HEK293 (cell line): ENCODE data around the gene AEBP2.

Experiments
- CTCF ChIA-PET: fragments of 350-600 bp; formaldehyde crosslinking; extraction: SDS; loops from one replicate; lab custom pipeline; 2021; ENCODE audit warnings: antibody characterized with exemption; lab: Yijun Ruan, JAX
- POLR2A ChIA-PET: fragments of 300-600 bp; formaldehyde crosslinking; extraction: SDS; loops from one replicate; lab custom pipeline; 2020; ENCODE audit warnings: antibody characterized with exemption, inconsistent platforms; lab: Yijun Ruan, JAX
- H3K27ac ChIP-seq: fragments of 200-500 bp; sonication (Bioruptor generic); 2 replicates; pipeline ENCODE4 v1.5.1; 2014; ENCODE audit warnings: low read depth, low read length, control low read depth, inconsistent platforms; ENCODE audit errors: extremely low read depth
- H3K36me3 ChIP-seq, 2 experiments: fragments of 200-500 bp in 1 of 2; sonication (Bioruptor generic) in 1 of 2; 1 replicate in 1 of 2; 2 replicates in 1 of 2; pipeline ENCODE4 v1.5.1; 2014 to 2017; ENCODE audit warnings: inconsistent platforms in 2 of 2, low read length in 2 of 2; ENCODE audit not compliant: control insufficient read depth in 2 of 2, insufficient read depth in 1 of 2
- H3K4me1 ChIP-seq: fragments of 200-500 bp; sonication (Bioruptor generic); 2 replicates; pipeline ENCODE4 v1.5.1; 2014; ENCODE audit warnings: mild to moderate bottlenecking, low read length, inconsistent platforms; ENCODE audit not compliant: control insufficient read depth, insufficient read depth
- H3K4me3 ChIP-seq: 2 replicates; pipeline ENCODE4 v1.5.1; 2011; ENCODE audit warnings: low read depth, mild to moderate bottlenecking, control low read depth, low read length, moderate library complexity
- H3K9me3 ChIP-seq: fragments of 200-500 bp; sonication (Bioruptor generic); 2 replicates; pipeline ENCODE4 v1.5.1; 2014; ENCODE audit warnings: low read depth, low read length, inconsistent platforms; ENCODE audit not compliant: control insufficient read depth, insufficient read depth
- ATF2 ChIP-seq: fragments of 450-650 bp; formaldehyde crosslinking; IDR thresholded peaks from 2 replicates; pipeline ENCODE4 v1.5.1; 2016; ENCODE audit warnings: missing biosample characterization, missing genetic modification characterization, low read depth
- EGR2 ChIP-seq: fragments of 450-650 bp; formaldehyde crosslinking; IDR thresholded peaks from 2 replicates; pipeline ENCODE4 v1.5.1; 2016; ENCODE audit warnings: low read depth, missing biosample characterization, missing genetic modification characterization
- MYNN ChIP-seq: fragments of 450-650 bp; formaldehyde crosslinking; IDR thresholded peaks from 2 replicates; pipeline ENCODE4 v1.5.1; 2016; ENCODE audit warnings: missing biosample characterization, missing genetic modification characterization, borderline replicate concordance
- PATZ1 ChIP-seq: fragments of 450-650 bp; formaldehyde crosslinking; IDR thresholded peaks from 2 replicates; pipeline ENCODE4 v1.5.1; 2016; ENCODE audit warnings: missing biosample characterization, missing genetic modification characterization
- SCRT2 ChIP-seq: fragments of 450-650 bp; formaldehyde crosslinking; IDR thresholded peaks from 2 replicates; pipeline ENCODE4 v1.5.1; 2016; ENCODE audit warnings: missing biosample characterization, missing genetic modification characterization
- ZBTB21 ChIP-seq: fragments of 450-650 bp; formaldehyde crosslinking; IDR thresholded peaks from 2 replicates; pipeline ENCODE4 v1.5.1; 2017; ENCODE audit warnings: missing biosample characterization, missing genetic modification characterization
- ZBTB7A ChIP-seq: fragments of 450-650 bp; formaldehyde crosslinking; IDR thresholded peaks from 2 replicates; pipeline ENCODE4 v1.5.1; 2016; ENCODE audit warnings: low read depth, missing biosample characterization, missing genetic modification characterization
- ZEB2 ChIP-seq: fragments of 450-650 bp; formaldehyde crosslinking; IDR thresholded peaks from 2 replicates; pipeline ENCODE4 v1.5.1; 2016; ENCODE audit warnings: missing biosample characterization, missing genetic modification characterization
- ZIC2 ChIP-seq: fragments of 450-650 bp; formaldehyde crosslinking; IDR thresholded peaks from 2 replicates; pipeline ENCODE4 v1.5.1; 2016; ENCODE audit warnings: missing biosample characterization, missing genetic modification characterization
- ZNF112 ChIP-seq: fragments of 450-650 bp; formaldehyde crosslinking; IDR thresholded peaks from 2 replicates; pipeline ENCODE4 v1.5.0; 2017; ENCODE audit warnings: missing biosample characterization, missing genetic modification characterization
- ZNF239 ChIP-seq: fragments of 450-650 bp; formaldehyde crosslinking; IDR thresholded peaks from 2 replicates; pipeline ENCODE4 v1.5.1; 2016; ENCODE audit warnings: missing biosample characterization, missing genetic modification characterization
- ZNF248 ChIP-seq: fragments of 450-650 bp; formaldehyde crosslinking; IDR thresholded peaks from 2 replicates; pipeline ENCODE4 v1.5.1; 2017; ENCODE audit warnings: missing biosample characterization, missing genetic modification characterization
- ZNF311 ChIP-seq: fragments of 450-650 bp; formaldehyde crosslinking; IDR thresholded peaks from 2 replicates; pipeline ENCODE4 v1.5.1; 2017; ENCODE audit warnings: missing biosample characterization, missing genetic modification characterization, borderline replicate concordance
- ZNF391 ChIP-seq: fragments of 450-650 bp; formaldehyde crosslinking; IDR thresholded peaks from 2 replicates; pipeline ENCODE4 v1.5.1; 2016; ENCODE audit warnings: low read depth, missing biosample characterization, missing genetic modification characterization, borderline replicate concordance
- ZNF654 ChIP-seq: fragments of 450-650 bp; formaldehyde crosslinking; IDR thresholded peaks from 2 replicates; pipeline ENCODE4 v1.5.1; 2016; ENCODE audit warnings: low read depth, missing biosample characterization, missing genetic modification characterization
- ZNF843 ChIP-seq: fragments of 450-650 bp; formaldehyde crosslinking; IDR thresholded peaks from 2 replicates; pipeline ENCODE4 v1.5.1; 2016; ENCODE audit warnings: missing biosample characterization, missing genetic modification characterization
- TF ChIP-seq, protein P1 (sequence below): fragments of 450-650 bp; formaldehyde crosslinking; conservative IDR thresholded peaks from 2 replicates; pipeline ENCODE4 v1.5.1; 2016; ENCODE audit warnings: low read depth, missing biosample characterization, missing genetic modification characterization
- TF ChIP-seq, protein P2 (sequence below): fragments of 450-650 bp; formaldehyde crosslinking; IDR thresholded peaks from 2 replicates; pipeline ENCODE4 v1.5.1; 2017; ENCODE audit warnings: missing biosample characterization, missing genetic modification characterization

Gene AEBP2

DNA sequence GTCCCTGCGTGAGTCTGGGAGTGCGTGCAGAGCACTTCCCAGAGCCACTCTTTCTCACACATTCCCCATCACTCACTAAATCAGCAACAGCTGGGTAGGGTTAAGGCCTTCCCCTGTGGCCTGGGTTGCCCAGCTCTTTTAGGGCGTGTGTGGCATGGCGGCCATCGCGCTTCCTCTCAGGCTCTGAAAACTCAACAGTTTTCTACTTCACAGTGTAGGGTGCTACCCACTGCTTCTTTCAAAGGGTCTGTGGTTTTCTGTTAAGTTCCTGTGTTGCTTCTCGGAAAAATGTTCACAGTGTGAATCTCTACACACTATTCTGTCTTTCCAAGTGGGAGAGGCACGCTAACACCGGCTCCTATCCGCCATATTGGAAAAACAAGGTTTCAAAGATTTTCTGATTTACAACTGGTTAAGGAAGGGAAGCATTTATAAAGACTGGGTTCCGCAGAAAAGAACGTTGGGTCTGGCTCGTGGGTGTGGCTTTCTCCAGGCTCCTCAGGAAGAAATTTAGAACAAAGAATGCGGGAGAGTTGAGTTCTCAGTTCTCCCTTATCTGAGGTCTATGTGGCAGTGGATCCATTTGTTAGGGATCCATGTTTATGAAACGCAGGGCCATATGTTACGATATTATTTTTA lies 34.9 kb upstream of the AEBP2 start (continued):
- TF ChIP-seq, protein P1, sequence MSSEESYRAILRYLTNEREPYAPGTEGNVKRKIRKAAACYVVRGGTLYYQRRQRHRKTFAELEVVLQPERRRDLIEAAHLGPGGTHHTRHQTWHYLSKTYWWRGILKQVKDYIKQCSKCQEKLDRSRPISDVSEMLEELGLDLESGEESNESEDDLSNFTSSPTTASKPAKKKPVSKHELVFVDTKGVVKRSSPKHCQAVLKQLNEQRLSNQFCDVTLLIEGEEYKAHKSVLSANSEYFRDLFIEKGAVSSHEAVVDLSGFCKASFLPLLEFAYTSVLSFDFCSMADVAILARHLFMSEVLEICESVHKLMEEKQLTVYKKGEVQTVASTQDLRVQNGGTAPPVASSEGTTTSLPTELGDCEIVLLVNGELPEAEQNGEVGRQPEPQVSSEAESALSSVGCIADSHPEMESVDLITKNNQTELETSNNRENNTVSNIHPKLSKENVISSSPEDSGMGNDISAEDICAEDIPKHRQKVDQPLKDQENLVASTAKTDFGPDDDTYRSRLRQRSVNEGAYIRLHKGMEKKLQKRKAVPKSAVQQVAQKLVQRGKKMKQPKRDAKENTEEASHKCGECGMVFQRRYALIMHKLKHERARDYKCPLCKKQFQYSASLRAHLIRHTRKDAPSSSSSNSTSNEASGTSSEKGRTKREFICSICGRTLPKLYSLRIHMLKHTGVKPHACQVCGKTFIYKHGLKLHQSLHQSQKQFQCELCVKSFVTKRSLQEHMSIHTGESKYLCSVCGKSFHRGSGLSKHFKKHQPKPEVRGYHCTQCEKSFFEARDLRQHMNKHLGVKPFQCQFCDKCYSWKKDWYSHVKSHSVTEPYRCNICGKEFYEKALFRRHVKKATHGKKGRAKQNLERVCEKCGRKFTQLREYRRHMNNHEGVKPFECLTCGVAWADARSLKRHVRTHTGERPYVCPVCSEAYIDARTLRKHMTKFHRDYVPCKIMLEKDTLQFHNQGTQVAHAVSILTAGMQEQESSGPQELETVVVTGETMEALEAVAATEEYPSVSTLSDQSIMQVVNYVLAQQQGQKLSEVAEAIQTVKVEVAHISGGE (tag by site-specific recombination) = no peak
- TF ChIP-seq ZEB2 (tag by site-specific recombination) (no peak), ZNF248 (tag by site-specific recombination) (no peak), EGR2 (tag by site-specific recombination) (no peak), SCRT2 (tag by site-specific recombination) (no peak)

GRCh38 chr12:19409376-19409775 lies 29.9 kb upstream of the AEBP2 start:
- ChIA-PET CTCF (interaction anchor here (0.6 to 0.7 kb wide), 2 partner anchors 24 to 138 kb away, joined by 3 to 4 read pairs; no protein-coding TSS in a partner anchor), POLR2A (interaction anchor here (0.7 to 1.2 kb wide), 2 partner anchors 30 to 96 kb away, joined by 3 to 4 read pairs; no protein-coding TSS in a partner anchor)

DNA sequence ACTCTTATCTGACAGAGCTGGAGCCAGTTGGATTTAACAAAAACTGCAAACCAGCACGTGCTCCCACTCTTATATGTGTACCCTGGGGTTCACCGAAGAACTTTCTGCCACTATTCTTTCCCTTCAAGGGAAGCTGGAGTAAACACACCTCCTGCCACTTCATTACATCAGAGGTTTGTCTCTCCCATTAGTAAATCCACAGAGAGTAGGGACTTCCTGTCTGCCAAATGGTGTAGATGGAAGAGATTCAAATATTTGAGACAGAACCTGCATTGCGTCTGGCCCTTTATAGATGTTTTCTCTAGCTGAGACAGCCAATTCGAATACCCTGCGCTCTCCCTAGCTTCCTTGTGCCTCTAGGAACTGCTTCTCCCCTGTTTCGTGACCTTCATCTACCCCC lies 29.1 kb upstream of the AEBP2 start:
- no peak for TF ChIP-seq ZNF843 (tag by site-specific recombination)
- TF ChIP-seq, protein P2, sequence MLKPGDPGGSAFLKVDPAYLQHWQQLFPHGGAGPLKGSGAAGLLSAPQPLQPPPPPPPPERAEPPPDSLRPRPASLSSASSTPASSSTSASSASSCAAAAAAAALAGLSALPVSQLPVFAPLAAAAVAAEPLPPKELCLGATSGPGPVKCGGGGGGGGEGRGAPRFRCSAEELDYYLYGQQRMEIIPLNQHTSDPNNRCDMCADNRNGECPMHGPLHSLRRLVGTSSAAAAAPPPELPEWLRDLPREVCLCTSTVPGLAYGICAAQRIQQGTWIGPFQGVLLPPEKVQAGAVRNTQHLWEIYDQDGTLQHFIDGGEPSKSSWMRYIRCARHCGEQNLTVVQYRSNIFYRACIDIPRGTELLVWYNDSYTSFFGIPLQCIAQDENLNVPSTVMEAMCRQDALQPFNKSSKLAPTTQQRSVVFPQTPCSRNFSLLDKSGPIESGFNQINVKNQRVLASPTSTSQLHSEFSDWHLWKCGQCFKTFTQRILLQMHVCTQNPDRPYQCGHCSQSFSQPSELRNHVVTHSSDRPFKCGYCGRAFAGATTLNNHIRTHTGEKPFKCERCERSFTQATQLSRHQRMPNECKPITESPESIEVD = no peak
- TF ChIP-seq PATZ1 (tag by site-specific recombination) = no peak
- TF ChIP-seq ZNF311 (tag by site-specific recombination) = no peak
- TF ChIP-seq ZNF112 (tag by site-specific recombination) = no peak
- Histone ChIP-seq H3K27ac (no peak overlapping the region), H3K4me1 (no peaks in the 10 kb centered on the region), H3K9me3 (no peaks in the 10 kb centered on the region), H3K36me3 (no peaks in the 10 kb centered on the region), H3K4me3 (no peak overlapping the region)
- POLR2A ChIA-PET = interaction anchor here (1.2 kb wide), 1 partner anchor 30 kb away, joined by 4 read pairs; no protein-coding TSS in a partner anchor
- CTCF ChIA-PET = interaction anchor here (0.6 kb wide), 1 partner anchor 121 kb away, joined by 3 read pairs; no protein-coding TSS in a partner anchor

More at GRCh38 chr12:19409376-19409775, 29.9 kb upstream of the AEBP2 start:
- TF ChIP-seq ZNF239 (tag by site-specific recombination) (no peak), ATF2 (tag by site-specific recombination) (no peak), ZBTB21 (tag by site-specific recombination) (no peak), ZNF654 (tag by site-specific recombination) (no peak), ZBTB7A (tag by site-specific recombination) (no peak), MYNN (tag by site-specific recombination) (no peak), ZIC2 (tag by site-specific recombination) (no peak), ZNF391 (tag by site-specific recombination) (no peak)
- no peaks in the 10 kb centered on the region for H3K9me3 ChIP-seq
- H3K36me3 ChIP-seq = no peaks in the 10 kb centered on the region
- H3K4me3 ChIP-seq = no peak overlapping the region
- no peaks in the 10 kb centered on the region for H3K4me1 ChIP-seq
- no peak overlapping the region for H3K27ac ChIP-seq
